8988T (cell line): ENCODE data around the gene PDGFRB.
A peak's percentile ranks its signal among the peaks of the same experiment; 100 is the strongest.

ENCODE experiments used
- DNase-seq: peaks from one replicate; pipeline ENCODE4 v3.0.0; 2011

The PDGFRB gene

DNA sequence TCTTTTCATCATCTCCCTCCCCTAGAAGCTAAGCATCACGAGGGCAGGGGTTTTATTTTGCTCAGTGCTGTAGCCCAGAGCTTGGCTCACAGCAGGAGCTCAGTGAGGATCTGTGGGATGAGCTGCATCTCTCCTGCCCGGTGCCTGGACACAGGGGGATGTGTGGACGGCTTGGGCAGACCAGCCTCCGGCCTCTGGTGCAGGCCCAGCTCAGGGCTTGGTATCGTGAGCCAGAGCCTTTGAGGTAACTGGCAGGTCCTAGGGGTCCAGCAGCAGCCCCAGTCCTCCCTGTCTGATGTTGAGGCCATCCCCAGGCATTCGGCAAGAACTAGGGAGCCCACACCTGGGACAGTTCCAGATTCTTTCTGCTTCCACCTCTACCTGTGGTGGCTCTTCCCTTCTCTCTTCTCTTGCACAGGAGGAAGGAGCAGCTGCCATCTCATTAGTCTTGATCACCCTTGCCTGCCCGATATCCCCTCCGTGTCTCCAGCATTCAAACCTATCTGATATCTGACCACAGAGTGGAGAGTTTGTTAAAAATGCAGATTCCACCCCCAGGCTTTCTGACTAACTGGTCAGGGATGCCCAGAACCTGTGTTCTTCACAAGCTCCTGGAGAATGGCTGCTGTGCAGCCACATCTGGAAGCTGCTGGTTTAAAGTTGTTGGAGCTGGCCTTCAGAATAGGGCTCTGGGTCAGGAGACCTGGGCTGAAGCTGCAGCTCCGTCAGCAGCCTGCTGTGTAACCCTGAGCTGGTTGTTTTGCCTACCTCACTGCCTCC, 26.3 kb upstream of the PDGFRB start:
- DNase-seq: no peak

- DNase-seq: no peak
These were observed 25.4 kb upstream of the PDGFRB start for GRCh38 chr5:150181027-150181426.

GRCh38 chr5:150180241-150181026, 24.8 kb upstream of the PDGFRB start:
- no peak for DNase-seq

DNA sequence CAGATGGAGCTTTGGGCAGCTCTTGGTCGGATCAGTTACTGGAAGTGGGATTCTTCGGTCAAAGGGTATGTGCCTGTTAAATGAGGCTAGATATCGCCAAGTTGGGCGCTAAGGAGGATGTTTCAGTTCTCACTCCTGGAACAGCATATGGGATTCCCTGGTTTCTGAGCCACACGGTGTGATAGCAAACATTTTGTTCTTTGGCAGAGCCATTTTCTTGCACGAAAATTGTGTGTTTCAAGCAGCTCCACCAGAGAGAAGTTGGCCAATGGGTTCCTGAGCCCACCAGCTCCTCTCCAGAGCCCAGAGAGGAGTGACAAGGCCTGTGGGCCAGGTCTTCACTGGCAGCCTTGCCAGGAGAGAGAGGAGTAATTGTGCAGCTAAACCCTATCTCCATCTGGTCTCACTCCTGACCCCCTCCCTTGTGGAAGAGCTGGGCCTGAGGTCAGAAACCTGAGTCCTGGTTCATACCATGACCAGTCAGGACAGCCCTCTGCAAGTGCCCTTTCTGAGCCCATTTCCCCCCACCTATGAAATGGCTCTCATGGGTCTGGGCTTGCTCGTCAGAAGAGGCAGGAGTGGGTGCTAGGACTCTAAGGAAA, 23.5 kb upstream of the PDGFRB start:
- DNase-seq: no peak

- no peak for DNase-seq
These were observed 22.6 kb upstream of the PDGFRB start for GRCh38 chr5:150178262-150178661.

DNA sequence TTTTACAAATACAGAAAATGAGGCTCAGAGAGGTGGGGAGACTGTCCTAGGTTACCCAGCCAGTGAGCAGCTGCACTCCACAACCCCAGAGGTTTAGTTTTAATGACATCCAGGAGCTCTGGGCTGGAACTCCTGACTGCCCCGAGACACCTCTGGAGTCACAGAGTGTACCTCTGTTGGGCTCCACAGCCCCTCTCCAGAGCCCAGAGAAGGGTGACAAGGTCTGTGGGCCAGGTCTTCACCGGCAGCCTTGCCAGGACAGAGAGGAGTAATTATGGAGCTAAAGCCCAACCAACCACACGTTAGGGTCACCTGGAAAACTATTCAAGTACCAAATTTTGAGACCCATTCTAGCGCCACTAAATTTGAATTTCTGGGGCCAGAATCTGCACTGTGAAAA, 22.1 kb upstream of the PDGFRB start:
- DNase-seq: no peak

GRCh38 chr5:150176745-150177477, 21.3 kb upstream of the PDGFRB start:
- no peak for DNase-seq

DNA sequence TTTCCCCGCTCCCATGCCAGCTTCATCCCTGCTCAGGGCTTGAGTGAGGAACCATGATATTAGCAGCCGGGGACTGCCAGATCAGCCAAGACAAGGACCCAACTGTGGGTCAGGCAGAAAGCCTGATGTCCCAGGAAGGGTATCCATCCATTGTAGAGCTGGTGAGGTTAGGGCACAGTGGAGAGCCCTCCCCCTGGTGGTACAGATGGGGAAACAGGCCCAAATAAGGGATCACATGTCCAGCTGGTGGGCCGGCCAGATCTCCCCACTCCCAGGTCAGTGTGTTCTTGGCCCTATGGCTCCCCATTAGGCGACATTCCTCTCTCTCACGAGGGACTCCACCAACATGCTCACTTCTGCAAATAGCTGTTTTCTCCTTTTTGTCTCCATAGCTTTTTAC, 19.9 kb upstream of the PDGFRB start:
- DNase-seq: peak; percentile 79

DNA sequence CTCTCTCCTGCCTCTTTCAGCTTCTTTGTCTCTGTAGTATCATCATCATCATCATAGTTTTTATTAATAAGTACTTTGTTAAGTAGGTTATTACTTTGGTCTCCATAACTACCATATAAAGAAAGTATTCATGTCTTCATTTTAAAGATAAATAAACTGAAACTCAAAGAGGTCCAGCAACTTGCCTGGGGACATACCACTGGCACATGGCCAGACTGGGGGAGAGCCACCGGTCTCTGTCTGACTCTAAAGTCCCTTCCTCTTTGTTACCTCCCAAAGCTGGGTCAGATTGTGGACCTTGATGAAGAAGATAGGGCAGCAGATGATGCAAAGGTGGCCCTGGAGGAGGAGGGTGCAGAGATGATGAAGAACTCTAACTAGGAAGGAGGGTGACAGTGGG, 19.4 kb upstream of the PDGFRB start:
- DNase-seq: no peak

DNA sequence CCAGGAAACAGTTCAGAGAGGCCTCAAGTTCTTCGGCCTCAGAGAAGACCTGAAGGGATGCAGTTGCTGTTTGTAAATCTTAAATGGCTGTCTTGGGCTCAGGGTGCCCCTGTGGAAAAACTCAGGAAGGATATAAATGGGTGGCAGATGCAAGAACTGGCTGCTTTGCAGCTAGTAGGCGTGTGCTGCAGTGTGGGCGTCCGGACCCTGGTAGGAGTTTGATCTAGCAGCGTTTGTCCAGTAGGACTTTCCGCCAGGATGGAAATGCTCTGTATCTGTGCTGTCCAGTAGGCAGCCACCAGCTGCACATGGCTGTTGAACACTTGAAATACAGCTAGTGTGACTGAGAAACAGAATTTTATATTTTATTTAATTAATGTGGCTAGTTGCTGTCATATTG, 18.6 kb upstream of the PDGFRB start:
- no peak for DNase-seq

DNA sequence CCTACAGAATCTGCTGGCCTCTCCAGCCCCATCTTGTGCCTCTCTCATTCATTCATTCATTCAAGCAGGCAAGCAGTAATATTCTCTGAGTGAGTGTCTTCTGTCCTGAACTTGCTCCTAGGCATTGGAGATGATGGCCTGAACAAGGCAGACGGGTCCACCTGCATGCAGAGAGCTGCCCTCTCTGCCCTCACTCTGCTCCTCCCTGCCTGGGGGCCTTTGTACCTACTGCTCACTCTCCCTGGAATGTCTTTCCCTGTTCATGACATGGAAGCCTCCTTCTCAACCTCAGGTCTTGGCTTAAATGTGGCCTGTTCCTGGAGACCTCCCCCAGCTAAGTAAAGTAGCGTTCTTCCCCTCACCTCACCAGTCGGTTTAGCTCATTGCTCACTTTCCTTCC, 17.5 kb upstream of the PDGFRB start:
- no peak for DNase-seq

DNA sequence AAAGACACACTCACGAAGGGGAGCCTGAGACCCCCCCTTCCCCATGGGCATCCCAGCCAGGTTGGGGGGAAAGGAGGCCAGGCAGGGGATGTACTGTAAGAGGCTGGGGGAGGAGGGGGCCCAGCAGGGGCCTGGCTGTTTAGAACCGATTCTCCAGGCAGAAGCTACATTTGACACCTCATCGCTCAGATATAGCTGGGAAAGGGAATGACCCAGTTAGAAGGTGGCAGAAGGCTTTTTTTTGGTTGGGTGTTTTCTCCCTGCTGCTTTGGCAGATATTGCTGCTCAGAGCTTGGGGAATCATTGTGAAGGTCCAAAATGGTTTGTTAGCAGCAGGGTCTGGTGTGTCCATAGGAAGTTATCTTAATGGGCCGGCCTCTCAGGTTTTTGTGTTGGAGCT, 16.9 kb upstream of the PDGFRB start:
- DNase-seq: no peak

GRCh38 chr5:150172145-150172544, 16.5 kb upstream of the PDGFRB start:
- no peak for DNase-seq

DNA sequence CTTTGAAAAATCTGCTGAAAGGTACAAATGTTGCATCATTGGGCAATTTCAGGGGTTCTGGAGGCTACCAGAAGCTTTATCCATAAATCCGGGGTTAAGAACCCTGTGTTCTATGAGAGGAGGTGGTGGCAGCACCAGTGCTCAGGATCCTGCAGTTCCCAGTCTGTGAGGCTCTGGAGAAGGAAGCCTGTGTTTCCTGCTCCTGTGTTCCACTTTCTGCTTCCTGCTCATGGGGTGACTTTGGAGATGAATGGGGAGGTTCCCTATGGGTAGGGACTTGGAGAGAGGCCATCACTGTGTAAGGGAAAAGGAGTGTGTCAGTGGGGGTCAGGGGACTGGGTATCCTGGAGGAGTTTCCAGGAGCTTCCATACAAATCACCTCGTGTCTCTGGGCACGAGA, 13.2 kb upstream of the PDGFRB start:
- no peak for DNase-seq

GRCh38 chr5:150167908-150168307, 12.3 kb upstream of the PDGFRB start:
- no peak for DNase-seq

- DNase-seq: no peak
These were observed 11.8 kb upstream of the PDGFRB start for GRCh38 chr5:150167512-150167850.

- no peak for DNase-seq
These were observed 11.2 kb upstream of the PDGFRB start, which contains the start of gene CDX1 for GRCh38 chr5:150166650-150167511. TSS of gene CDX1 (plus strand) at chr5:150166778. CDS start at chr5:150166877, 99 bp downstream.

GRCh38 chr5:150166037-150166649, 10.5 kb upstream of the PDGFRB start:
- no peak for DNase-seq

DNA sequence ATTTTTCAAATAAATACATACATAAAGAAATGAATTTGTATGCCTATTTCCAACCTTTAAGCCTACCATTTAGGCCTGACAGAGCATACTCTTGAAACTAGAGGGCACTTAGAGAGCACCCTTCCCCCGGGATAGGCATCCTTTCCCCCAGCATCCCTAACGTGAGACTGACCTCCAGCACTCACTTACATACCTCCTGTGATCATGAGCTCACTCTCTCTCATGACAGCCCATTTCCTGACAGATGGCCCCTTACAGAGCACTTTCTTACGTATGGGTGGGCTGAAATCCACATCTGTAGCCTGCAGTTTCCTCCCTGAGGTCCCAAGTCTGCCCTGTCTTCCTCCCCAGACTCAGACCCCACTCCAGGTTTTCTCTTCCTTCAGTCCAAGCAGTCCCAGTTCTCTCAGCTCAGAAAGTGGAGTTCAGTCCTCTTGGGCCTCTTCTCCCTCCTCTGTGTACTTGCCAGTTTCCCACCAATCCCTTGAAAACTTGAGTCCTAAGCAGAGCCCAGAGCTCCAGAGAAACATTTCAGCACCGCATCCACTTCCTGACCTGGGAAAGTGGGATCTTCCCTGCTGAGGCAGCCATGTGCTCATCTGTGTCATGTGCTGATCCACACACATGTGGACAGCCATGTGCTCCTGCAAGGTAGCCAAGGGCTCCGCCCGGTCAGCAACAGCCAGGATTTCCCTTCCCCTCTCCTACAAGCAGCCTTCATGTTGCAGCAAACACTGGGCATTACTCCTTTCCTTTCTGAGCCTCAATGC, 8.8 kb upstream of the PDGFRB start:
- no peak for DNase-seq

DNA sequence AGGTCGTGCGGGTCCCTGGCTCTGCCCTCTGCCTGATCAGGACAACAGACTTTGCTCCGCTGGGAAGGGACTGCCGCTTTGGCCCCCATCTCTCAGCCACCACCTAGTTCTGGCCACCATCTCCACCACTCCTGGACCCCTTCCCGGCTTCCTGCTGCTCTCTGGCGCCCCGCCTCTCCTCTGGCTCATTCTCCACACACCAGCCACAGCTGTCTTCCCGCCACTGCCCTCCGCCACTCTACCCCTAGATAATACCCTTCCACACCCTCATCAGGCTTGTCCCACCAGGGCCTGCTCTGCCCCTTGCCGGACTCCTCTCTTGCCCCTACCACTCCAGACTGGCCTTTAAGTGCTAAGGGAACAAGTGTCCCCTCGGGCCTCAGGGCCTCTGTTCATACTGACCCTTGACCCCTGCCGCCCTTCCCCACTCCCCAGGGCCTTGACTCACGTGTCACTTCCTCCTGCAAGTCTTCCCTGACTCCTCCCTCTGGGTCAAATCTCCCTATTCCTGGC, 8.0 kb upstream of the PDGFRB start:
- no peak for DNase-seq

DNA sequence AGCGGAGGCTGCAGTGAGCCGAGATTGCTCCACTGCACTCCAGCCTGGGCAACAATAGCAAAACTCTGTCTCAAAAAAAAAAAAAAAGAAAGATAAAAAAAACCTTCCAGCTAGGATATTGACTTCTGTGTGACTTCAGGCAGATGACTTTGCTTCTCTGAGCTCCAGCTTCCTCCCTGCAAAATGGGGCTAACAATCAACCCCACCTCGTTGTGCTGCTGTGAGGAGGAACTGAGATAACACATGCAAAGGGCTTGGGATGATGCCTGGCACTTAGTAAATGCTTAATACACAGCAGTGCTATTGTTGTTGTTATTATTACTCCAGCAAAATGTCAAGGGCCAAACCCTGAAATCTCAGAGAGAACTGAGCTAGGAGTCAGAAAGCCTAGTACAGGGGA, 7.4 kb upstream of the PDGFRB start:
- no peak for DNase-seq
